Left ventricle myocardium inferior (tissue), 1 donor: Measurements from ENCODE around the gene ADAMTS2. TPM values are rescaled to one million over a fixed set of nuclear protein-coding genes. Genes with fewer than 3 reads are reported as not detected.
A peak's percentile ranks its signal among the peaks of the same experiment; 100 is the strongest.

Source experiments
- DNase-seq: peaks from one replicate; pipeline ENCODE4 v3.0.0-alpha.2; 2020
- H3K27ac ChIP-seq: fragments of 200-600 bp; replicated peaks from 2 replicates; pipeline ENCODE4 v1.8.0; 2021
- H3K27me3 ChIP-seq: fragments of 200-600 bp; 2 replicates; pipeline ENCODE4 v1.8.0; 2021; ENCODE audit warnings: low read depth
- H3K36me3 ChIP-seq: fragments of 200-600 bp; 2 replicates; pipeline ENCODE4 v1.8.0; 2021
- H3K4me1 ChIP-seq: fragments of 200-600 bp; 2 replicates; pipeline ENCODE4 v1.8.0; 2021
- H3K4me3 ChIP-seq: fragments of 200-600 bp; 2 replicates; pipeline ENCODE4 v1.8.0; 2021; ENCODE audit warnings: mild to moderate bottlenecking, moderate library complexity
- H3K9me3 ChIP-seq: fragments of 200-600 bp; replicated peaks from 2 replicates; pipeline ENCODE4 v1.8.0; 2021
- CTCF ChIP-seq: fragments of 200-600 bp; IDR thresholded peaks from 2 replicates; pipeline ENCODE4 v1.8.0; 2021; ENCODE audit warnings: antibody characterized with exemption, mild to moderate bottlenecking, borderline replicate concordance
- intact Hi-C: fragments of 100-400 bp; cut with micrococcal nuclease; formaldehyde crosslinking; loops from one replicate; pipeline ENCODE4 v1.11.0; 2022
- total RNA-seq: library from RNA; stranded (reverse); fragmentation: NEBNext Ultra II Directional; extraction: Animal tissue kit (Norgen Biotek cat#: 25700); gene quantifications from one replicate; pipeline ENCODE4 v1.2.1, GENCODE V29; 2021
- donor health status: DM: no; HTN: yes; CAD: no; lungs with severe emphysema.

The ADAMTS2 gene
- total RNA-seq, 1 donor from 2014 or later: 4.6 TPM

- no peak for TF ChIP-seq CTCF
- peaks cover 25% of the 10 kb centered on the region for H3K4me1 ChIP-seq
- peak overlapping the region; percentile 60 for H3K27ac ChIP-seq
- H3K36me3 ChIP-seq: no peaks in the 10 kb centered on the region
- DNase-seq: no peak
- no peaks in the 10 kb centered on the region for H3K9me3 ChIP-seq
- intact Hi-C loops: no loop called here
- peaks cover 32% of the 10 kb centered on the region for H3K27me3 ChIP-seq
- H3K4me3 ChIP-seq: no peak overlapping the region
Measured at GRCh38 chr5:179275381-179275878, 69.8 kb downstream of the ADAMTS2 start.

- DNase-seq: no peak
- no peak for TF ChIP-seq CTCF
Measured at GRCh38 chr5:179274321-179275315, 70.6 kb downstream of the ADAMTS2 start.

GRCh38 chr5:179273441-179274145 lies 71.7 kb downstream of the ADAMTS2 start:
- no peaks in the 10 kb centered on the region for H3K9me3 ChIP-seq
- peaks cover 34% of the 10 kb centered on the region for H3K4me1 ChIP-seq
- no peaks in the 10 kb centered on the region for H3K36me3 ChIP-seq
- H3K27ac ChIP-seq: no peak overlapping the region
- intact Hi-C loops: no loop called here
- no peak overlapping the region for H3K4me3 ChIP-seq
- peaks cover 34% of the 10 kb centered on the region for H3K27me3 ChIP-seq
- TF ChIP-seq CTCF: no peak
- DNase-seq: no peak

More at GRCh38 chr5:179274321-179275315, 70.6 kb downstream of the ADAMTS2 start:
- Histone ChIP-seq H3K36me3 (no peaks in the 10 kb centered on the region), H3K4me3 (no peak overlapping the region), H3K27me3 (peaks cover 34% of the 10 kb centered on the region), H3K9me3 (no peaks in the 10 kb centered on the region), H3K4me1 (peaks cover 33% of the 10 kb centered on the region), H3K27ac (peak overlapping the region; percentile 60)
- intact Hi-C loops: no loop called here

- Histone ChIP-seq H3K4me1 (peaks cover 34% of the 10 kb centered on the region), H3K4me3 (no peak overlapping the region), H3K9me3 (no peaks in the 10 kb centered on the region), H3K27me3 (peaks cover 34% of the 10 kb centered on the region), H3K27ac (peak overlapping the region; percentile 30), H3K36me3 (no peaks in the 10 kb centered on the region)
- DNase-seq: no peak
- intact Hi-C loops: no loop called here
- no peak for TF ChIP-seq CTCF
Measured at GRCh38 chr5:179273073-179273435, 72.2 kb downstream of the ADAMTS2 start.

- no peak for TF ChIP-seq CTCF
- peak; percentile 12 for DNase-seq
Measured at GRCh38 chr5:179272326-179273072, 72.8 kb downstream of the ADAMTS2 start.

More at GRCh38 chr5:179272326-179273072, 72.8 kb downstream of the ADAMTS2 start:
- H3K9me3 ChIP-seq: no peaks in the 10 kb centered on the region
- H3K27me3 ChIP-seq: peaks cover 34% of the 10 kb centered on the region
- H3K36me3 ChIP-seq: no peaks in the 10 kb centered on the region
- H3K27ac ChIP-seq: peak overlapping the region; percentile 30
- H3K4me1 ChIP-seq: peaks cover 36% of the 10 kb centered on the region
- intact Hi-C loops: no loop called here
- H3K4me3 ChIP-seq: no peak overlapping the region
